ENCODE results near the gene EFR3B.

DNA sequence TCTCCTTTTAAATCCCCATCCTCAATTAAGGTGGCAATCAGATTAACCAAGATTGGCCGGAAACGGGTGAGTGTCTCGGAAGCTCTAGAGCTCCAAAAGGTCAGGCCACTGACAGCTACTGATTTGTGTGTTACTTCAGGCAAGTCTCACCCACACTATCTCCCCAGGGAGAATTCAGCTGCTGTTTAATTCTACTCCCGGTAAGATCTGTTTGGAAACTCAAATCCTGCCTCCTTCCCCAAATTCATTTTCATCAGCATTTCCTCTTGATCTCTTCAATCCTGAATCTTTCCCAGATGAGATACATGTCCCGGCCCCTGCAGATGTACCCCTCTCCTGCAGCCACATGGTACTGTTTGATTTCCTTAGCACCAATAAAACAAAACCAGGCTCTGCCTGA is 34.9 kb downstream of the EFR3B start:
- TF ChIP-seq, protein P1, sequence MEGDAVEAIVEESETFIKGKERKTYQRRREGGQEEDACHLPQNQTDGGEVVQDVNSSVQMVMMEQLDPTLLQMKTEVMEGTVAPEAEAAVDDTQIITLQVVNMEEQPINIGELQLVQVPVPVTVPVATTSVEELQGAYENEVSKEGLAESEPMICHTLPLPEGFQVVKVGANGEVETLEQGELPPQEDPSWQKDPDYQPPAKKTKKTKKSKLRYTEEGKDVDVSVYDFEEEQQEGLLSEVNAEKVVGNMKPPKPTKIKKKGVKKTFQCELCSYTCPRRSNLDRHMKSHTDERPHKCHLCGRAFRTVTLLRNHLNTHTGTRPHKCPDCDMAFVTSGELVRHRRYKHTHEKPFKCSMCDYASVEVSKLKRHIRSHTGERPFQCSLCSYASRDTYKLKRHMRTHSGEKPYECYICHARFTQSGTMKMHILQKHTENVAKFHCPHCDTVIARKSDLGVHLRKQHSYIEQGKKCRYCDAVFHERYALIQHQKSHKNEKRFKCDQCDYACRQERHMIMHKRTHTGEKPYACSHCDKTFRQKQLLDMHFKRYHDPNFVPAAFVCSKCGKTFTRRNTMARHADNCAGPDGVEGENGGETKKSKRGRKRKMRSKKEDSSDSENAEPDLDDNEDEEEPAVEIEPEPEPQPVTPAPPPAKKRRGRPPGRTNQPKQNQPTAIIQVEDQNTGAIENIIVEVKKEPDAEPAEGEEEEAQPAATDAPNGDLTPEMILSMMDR (IDR thresholded peaks at IDR 0.05) = no peak
- no peak for TF ChIP-seq POLR2A (IDR thresholded peaks at IDR 0.05)
